ENCODE results near the gene ATP11A.

The ATP11A gene

GRCh38 chr13:112791663-112792440, 102.0 kb downstream of the ATP11A start:
- no peak overlapping the region for H3K4me3 ChIP-seq (ENCODE audit: low read length)
- TF ChIP-seq CTCF (conservative IDR thresholded peaks at IDR 0.05; ENCODE audit: low read length): no peak
- DNase-seq (ENCODE audit: low read depth): no peak

DNA sequence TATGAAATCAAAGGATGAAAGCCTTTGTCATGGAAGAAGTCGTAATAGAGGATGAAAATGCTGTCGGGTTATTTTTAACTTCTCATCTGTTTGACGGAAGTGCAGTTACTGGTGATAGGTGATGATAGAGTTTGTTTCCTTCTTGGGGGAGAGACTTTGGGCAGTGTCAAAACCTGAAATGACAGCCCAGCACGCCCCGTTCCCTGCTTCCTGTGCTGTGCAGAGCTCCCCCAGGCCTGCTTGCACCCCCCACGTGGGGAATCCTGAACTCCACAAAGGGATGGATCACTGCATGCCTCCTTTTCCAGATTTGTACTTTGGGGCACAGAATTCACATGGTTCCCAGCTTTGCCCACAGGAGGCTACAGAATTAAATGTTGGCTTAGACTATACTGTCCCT, 102.7 kb downstream of the ATP11A start:
- no peak for TF ChIP-seq CTCF (conservative IDR thresholded peaks at IDR 0.05; ENCODE audit: low read length)
- no peak overlapping the region for H3K4me3 ChIP-seq (ENCODE audit: low read length)
- DNase-seq (ENCODE audit: low read depth): no peak

GRCh38 chr13:112793545-112794445, 104.0 kb downstream of the ATP11A start:
- TF ChIP-seq CTCF (conservative IDR thresholded peaks at IDR 0.05; ENCODE audit: low read length): no peak
- no peak overlapping the region for H3K4me3 ChIP-seq (ENCODE audit: low read length)

DNA sequence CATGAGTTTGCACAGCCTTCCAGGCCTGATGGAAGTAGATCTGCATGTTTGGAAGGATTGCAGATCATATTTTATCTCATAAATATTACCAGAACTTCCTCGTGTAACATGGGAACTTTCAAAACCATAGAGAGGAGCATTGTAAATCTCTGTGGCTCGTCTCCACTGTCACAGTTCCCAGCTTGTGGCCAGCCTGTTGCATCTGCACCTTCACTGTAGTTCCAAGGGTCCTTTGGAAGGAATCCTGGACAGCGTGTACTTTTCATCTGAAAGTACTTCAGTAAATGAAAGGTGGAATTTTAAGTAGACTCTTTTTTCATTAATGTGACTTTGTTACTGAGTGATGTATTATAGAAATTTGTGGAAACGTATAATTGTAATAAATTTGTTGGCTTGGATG, 105.4 kb downstream of the ATP11A start:
- no peak overlapping the region for H3K4me3 ChIP-seq (ENCODE audit: low read length)
- TF ChIP-seq CTCF (conservative IDR thresholded peaks at IDR 0.05; ENCODE audit: low read length): no peak
- DNase-seq (ENCODE audit: low read depth): no peak

More at GRCh38 chr13:112793545-112794445, 104.0 kb downstream of the ATP11A start:
- no peak for DNase-seq (ENCODE audit: low read depth)

DNA sequence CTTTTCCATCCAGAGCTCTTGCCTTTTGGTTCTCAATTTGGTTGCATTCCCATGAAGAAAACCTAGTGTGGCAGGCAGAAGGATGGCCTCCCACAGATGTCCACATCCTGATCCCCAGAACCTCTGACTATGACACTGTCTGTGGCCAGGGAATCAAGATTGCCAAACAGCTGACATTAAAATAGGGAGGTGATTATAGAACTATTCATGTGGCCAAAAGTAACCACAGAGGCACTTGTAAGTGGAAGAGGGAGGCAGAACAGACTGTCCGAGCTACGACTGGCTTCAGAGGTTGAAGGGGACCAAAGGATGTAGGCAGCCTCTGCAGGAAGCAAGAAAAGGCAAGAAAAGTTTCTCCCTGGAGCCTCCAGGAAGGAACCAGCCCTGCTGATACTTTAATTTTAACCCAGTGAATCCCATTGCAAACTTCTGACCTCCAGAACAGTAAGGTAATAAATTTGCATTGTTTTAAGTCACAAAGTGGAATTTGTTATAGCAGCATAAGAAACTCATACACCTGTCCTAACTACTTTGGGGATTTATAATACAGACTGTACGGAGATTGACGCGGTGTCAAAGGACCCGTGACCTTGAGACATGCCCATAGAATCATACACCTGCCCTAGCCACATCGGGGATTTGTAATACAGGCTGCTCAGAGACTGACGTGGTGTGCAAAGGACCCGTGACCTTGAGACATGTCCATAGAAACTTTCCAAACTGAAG, 106.5 kb downstream of the ATP11A start:
- H3K4me3 ChIP-seq (ENCODE audit: low read length): no peak overlapping the region
- no peak for DNase-seq (ENCODE audit: low read depth)
- no peak for TF ChIP-seq CTCF (conservative IDR thresholded peaks at IDR 0.05; ENCODE audit: low read length)

DNA sequence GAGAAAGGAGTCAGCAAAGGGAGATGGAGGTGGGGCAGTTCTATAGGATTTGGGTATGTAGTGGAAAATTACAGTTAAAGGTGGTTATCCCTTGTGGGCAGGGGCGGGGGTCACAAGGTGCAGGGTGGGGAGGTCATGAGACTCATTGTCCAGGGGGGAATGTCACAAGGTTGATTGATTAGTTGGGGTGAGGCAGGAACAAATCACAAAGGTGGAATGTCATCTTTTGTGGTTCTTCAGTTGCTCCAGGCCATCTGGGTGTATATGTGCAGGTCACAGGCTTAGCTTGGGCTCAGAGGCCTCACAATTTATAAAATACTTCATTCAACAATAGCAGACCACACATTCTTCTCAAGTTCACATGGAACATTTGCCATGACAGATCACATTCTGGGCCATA, 109.6 kb downstream of the ATP11A start:
- no peak for TF ChIP-seq CTCF (conservative IDR thresholded peaks at IDR 0.05; ENCODE audit: low read length)
- no peak for DNase-seq (ENCODE audit: low read depth)
- H3K4me3 ChIP-seq (ENCODE audit: low read length): no peak overlapping the region
